Inferior parietal cortex (tissue), 1 donor: ENCODE data around the gene TTC28.

Experiments
- DNase-seq: peaks from one replicate; pipeline ENCODE4 v3.0.0-alpha.2; 2016; ENCODE audit errors: extremely low spot score

TTC28 gene

GRCh38 chr22:28051091-28051786, 628.4 kb downstream of the TTC28 start:
- DNase-seq = no peak

DNA sequence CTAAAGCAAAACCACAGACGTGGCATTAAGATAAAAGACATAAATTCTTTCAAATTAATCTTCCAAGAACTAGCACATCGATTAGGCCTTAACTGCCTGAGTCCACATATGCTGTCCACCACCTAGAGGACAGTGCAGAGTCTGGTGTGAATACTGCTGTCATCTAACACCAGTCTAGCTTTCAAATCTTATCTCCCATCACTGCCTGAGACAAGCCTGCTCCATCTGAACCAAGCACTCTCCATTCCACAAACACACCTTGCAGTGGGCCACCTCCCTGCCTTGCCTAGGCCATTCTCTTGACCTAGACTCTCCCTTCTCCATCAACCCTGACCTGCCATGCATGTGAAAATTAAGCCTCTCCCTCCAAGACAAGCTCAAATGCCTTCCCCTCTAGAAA, 631.1 kb downstream of the TTC28 start:
- DNase-seq = no peak

DNA sequence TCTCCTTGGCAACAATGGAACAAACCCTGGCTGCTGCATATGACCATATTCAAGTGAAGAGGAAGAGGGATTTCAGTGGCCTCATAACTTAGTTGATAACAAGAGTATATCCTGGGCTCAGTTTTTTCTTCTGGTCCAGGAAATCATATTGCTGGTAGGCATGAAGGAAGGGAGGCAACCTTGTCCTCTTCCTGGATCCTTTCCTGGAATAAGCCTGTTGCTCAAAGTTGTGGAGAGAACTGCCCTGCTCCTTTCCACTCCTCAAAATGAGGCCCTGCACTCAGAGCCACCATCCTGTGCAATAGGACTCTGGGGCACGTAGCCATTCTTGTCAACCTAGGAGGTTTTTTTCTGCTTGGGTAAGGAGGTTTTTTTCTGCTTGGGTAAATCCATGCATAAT, 631.9 kb downstream of the TTC28 start:
- DNase-seq = no peak

DNA sequence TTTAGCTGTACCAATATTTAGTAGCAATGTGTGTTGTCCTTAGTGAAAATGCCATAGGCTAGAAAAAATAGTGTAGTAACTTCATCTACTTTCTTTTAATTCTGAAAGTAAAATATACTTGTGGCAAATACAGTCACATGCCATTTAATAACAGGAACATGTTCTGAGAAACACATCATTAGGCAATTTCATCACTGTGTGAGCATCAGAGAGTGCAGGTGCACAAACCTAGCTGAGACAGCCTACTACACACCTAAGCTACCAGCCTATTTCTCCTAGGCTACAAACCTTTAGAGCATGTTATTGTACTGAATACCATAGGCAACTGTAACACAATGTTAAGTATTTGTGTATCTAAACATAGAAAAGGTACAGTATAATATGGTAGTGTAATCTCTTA, 633.5 kb downstream of the TTC28 start:
- DNase-seq = no peak

DNA sequence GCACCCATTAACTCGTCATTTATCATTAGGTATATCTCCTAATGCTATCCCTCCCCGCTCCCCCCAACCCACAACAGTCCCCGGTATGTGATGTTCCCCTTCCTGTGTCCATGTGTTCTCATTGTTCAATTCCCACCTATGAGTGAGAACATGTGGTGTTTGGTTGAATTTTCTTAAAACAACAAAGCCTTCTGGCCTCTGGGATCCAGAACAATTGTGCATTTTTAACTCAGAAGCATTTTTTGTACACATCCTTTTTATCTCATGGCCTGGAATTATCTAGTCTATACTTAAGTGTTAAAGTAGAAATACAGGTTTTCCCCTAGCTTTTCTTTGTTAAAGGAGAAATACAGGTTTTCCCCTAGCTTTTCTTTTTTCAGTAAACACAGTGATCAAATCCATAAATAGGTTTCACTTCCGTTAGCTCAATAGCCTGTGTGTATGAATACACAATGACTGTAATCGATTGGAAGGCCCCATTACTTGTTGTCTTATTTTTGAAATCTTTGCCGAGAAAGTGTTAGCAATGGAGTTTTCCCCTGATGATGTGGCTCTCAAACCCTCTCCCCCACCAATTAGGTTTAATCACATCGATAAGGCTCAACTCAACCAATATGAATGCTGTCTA, 635.0 kb downstream of the TTC28 start:
- DNase-seq = no peak

DNA sequence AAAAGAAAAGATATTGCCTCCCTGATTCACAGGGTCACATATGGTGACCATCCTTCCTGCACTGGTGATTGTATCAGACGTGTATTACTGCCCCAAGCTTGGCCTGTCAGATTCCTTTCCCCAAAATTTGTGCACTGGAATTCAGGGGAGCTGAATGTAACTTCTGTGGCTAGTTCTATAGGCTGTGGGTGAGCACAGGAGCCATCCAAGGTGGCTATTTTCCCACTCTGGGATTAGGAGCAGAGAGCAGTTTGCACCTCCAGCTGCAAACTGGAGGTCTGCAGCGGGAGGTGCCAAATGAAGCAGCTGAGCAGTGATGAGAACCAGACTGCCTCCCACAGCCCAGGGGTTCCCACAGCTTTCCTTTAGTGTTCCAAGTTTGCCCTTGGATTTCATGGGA, 636.4 kb downstream of the TTC28 start:
- DNase-seq = no peak

DNA sequence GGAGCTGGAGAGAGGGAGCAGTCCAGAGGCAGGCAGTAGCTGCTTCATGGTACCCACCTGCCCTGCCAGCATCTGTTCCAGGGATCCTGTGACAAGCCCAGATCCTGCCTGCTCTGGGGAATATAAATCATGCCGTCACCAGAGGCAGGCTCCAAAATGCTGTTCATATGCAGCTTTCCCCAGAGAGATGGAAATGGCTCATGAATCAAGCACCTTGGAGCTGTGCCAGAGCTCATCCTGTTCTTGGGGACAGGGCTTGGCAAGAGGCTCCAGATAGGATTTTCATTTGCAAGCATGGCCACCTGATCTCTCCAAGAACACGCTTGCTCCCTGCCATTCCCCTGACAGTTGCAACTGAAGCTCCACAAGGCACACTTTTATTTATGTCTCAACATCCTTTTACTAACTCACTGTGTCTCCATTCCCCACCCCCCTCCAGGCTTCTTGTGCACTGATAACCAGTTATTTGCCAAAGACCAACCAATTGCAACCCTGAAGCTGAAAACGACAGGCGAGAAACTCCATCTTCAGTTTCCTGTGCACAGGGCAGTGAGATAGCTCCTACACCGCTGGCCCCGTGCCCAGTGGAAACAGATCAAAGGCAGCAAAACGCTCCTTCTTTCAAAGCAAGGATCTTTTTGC, 644.8 kb downstream of the TTC28 start:
- DNase-seq = peak; percentile 80

- DNase-seq = no peak
Measured at GRCh38 chr22:28034145-28034759, 645.4 kb downstream of the TTC28 start.

- no peak for DNase-seq
Measured at GRCh38 chr22:28032861-28033260, 646.8 kb downstream of the TTC28 start.

- no peak for DNase-seq
Measured at GRCh38 chr22:28031383-28031922, 648.2 kb downstream of the TTC28 start.

DNA sequence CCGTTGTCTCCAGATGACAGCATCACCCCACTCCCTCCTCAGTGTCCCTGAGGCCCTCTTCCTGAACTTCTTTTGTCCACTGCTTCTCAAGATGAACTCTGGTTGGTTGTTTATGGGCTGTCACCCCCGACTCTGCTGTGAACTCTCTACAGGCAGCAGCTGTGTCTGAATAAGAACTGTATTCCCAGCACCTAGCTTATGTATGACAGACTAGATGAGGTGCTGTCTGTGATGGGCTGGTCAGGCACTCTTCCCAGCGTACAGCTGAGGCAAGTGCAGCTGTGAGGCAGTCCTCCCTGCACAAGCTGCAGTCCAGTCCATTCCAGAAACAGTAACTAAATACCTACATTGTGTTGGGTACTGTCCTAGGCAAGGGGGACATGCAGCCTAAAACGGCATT, 649.2 kb downstream of the TTC28 start:
- no peak for DNase-seq

DNA sequence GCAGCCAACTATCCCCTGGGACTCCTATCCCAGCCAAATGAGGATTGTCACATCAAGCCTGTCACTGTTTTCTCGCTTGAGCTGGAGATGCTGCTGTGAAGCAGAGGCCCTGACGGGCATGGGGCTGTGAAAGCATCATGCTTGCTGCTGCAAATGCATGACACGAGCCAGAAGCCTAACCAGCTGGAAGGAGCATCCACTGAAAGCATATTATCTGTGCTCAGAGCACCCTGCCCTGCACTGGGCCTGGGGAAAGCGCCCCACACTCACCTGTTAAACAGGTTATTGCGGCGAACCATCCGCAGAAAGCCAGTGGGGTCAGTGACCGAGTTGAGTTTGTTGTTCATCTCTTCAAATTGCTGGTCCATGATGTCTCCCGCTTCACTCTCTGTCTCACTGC, 649.7 kb downstream of the TTC28 start:
- DNase-seq = no peak

GRCh38 chr22:28029201-28029948, 650.3 kb downstream of the TTC28 start:
- DNase-seq = no peak

GRCh38 chr22:28027453-28028448, 651.9 kb downstream of the TTC28 start:
- no peak for DNase-seq

GRCh38 chr22:28025866-28026575, 653.6 kb downstream of the TTC28 start:
- no peak for DNase-seq

GRCh38 chr22:28025333-28025732, 654.3 kb downstream of the TTC28 start:
- no peak for DNase-seq

- no peak for DNase-seq
Measured at GRCh38 chr22:28024422-28024888, 655.2 kb downstream of the TTC28 start.

GRCh38 chr22:28023774-28024173, 655.9 kb downstream of the TTC28 start:
- no peak for DNase-seq

DNA sequence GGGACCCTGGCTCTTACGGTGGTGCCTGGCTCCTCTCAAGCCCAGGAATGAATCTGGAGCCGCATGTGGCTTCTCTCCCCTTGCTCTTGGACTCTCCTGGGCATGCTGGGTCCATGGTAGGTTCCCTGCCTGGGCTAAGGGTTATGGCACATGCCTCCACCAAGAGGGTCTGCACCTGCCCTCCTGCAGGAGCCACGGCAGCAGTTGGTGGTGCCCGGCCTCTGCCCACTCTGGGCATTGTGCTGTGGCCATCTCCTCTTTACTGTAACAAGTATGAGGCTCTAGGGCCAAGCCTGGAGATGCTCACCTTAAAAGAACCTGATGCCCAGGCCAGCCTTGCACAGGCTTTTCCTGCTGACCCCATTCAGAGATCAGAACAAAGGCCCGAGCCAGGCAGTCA, 656.6 kb downstream of the TTC28 start:
- no peak for DNase-seq
